Measurements from ENCODE around the gene EIF1. TPM values are rescaled to one million over a fixed set of nuclear protein-coding genes. Genes with fewer than 3 reads are reported as not detected.
A peak's percentile ranks its signal among the peaks of the same experiment; 100 is the strongest.

Gene EIF1
- total and polyA plus RNA-seq, 5 donors from 2014 or later = 1,357 to 2,625 (median 1,546) TPM

DNA sequence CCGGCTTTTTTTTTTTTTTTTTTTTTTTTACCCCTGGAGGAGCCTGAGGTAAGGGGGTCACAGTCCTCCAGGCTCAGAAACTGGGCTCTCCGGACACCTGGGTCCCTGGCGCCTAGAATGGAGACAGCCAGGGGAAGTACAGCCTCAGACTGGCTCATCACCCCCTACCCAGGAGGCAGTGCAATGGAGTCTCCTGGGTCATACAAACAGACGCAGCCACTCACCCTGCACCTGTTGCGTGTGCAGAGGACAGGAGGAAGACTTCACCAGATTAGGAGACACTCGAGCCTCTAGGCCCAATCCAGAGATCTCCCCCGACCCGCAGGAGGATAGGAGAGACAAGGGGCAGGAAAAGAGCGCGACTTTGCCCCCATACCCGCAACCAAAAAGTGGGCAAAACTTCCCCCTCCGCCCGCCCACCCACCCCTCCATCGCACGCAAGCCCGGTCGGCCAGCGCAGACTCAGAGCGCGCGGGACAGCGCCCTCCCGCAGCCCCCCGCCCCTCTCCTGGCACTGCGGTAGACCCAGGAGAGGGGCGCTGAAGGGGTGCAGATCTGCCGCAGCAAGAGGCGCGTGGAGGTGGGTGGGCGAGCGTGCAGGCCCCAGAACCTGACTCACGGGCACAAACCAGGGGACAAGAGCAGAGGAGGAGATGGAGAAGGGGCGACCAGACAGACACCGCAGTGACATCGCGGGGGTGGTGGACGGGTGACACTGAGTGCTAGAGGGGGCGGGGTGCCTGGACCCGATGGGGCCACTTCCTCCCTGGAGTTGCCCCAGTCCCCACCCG lies 44.9 kb downstream of the EIF1 start:
- H3K27me3 Mint-ChIP-seq = peaks cover 67% of the 10 kb centered on the region
- peak overlapping the region in 1 of 3 donors; percentile 77 for H3K27ac Mint-ChIP-seq
- ATAC-seq (ENCODE audit: low read depth in 2 of 2) (no peak), DNase-seq (no peak)
- peak overlapping the region in 2 of 4 donors; percentile 66 to 84 for H3K4me3 Mint-ChIP-seq
- Histone ChIP-seq H3K9me3 (ENCODE audit: control insufficient read depth in 2 of 2, low read length in 2 of 2) (no peaks in the 10 kb centered on the region), H3K4me3 (ENCODE audit: low read depth, low read length) (no peak overlapping the region), H3K27me3 (ENCODE audit: control insufficient read depth, insufficient read depth, low read length) (peaks cover 9% of the 10 kb centered on the region), H3K27ac (ENCODE audit: insufficient read depth, low read length, poor library complexity, severe bottlenecking) (no peak overlapping the region), H3K36me3 (ENCODE audit: control insufficient read depth, insufficient read depth, low read length) (no peaks in the 10 kb centered on the region), H3K4me1 (ENCODE audit: control insufficient read depth, insufficient read depth, low read length, poor library complexity, severe bottlenecking) (peaks cover 15% of the 10 kb centered on the region)
- H3K4me1 Mint-ChIP-seq = peaks cover 0 to 22% (median 9%) of the 10 kb centered on the region in 4 donors
- no peaks in the 10 kb centered on the region for H3K36me3 Mint-ChIP-seq
- peaks cover 0 to 3% (median 0%) of the 10 kb centered on the region in 7 donors for H3K9me3 Mint-ChIP-seq

DNA sequence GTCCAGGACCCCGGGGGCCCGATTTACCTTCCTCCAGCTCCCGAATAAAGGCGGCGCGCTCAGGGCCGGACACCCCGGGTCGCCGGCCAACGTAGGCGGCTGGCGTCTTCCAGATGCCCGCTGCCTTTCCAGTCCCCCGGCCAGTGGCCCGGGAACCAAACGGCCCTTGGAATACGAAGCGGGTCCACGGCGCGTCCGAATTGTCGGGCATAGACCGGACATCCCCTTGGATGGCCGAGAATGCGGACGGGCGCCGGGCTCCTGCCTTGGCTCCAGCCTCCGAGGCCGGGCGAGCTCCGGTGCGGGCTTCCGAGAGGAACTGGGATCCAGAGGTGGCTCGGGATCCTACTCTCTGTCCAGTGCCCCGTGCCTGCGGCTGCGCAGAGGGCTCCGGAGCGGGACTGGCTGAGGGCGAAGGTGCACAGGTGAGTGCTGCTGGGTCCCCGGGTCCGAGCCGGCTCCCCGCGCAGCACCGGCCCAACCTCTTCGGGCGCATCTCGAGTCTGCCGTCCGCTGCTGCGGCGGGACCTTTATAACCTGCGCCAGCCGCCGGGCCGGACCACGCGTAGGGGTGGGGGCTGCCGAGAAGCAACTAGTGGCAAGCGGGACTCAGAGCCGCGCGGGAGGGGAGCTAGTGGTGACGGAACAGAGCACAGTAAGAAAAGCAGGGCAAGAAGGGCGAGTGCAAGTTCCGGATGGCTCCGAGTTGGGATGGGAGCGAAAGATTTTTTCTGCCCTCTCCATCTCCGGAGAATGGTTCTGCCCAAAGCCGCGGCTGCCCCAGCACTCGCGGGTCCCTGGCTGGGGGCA lies 45.7 kb downstream of the EIF1 start, which contains the start of gene HAP1:
Gene HAP1, minus strand, starts transcription at position 505 of the 810 bp plus-strand sequence. Its CDS starts 9 bp downstream, at position 496.
- peak within 1 kb of the TSS in 3 of 4 donors; percentile 47 to 84 (median 66) for H3K4me3 Mint-ChIP-seq
- H3K4me3 ChIP-seq (ENCODE audit: low read depth, low read length) = peak within 1 kb of the TSS; percentile 37
- H3K36me3 Mint-ChIP-seq = no peaks in the 10 kb centered on the region
- H3K27me3 Mint-ChIP-seq = peaks cover 66% of the 10 kb centered on the region
- H3K27ac Mint-ChIP-seq = peak within 1 kb of the TSS in 1 of 3 donors; percentile 77
- ATAC-seq (ENCODE audit: low read depth in 2 of 2) (peak in 1 of 2 donors; percentile 18), DNase-seq (peak in 1 of 3 donors; percentile 23)
- peaks cover 0 to 22% (median 9%) of the 10 kb centered on the region in 4 donors for H3K4me1 Mint-ChIP-seq
- no peak within 1 kb of the TSS for H3K27ac ChIP-seq (ENCODE audit: insufficient read depth, low read length, poor library complexity, severe bottlenecking)
- H3K4me1 ChIP-seq (ENCODE audit: control insufficient read depth, insufficient read depth, low read length, poor library complexity, severe bottlenecking) = peaks cover 15% of the 10 kb centered on the region
- no peaks in the 10 kb centered on the region for H3K9me3 ChIP-seq (ENCODE audit: control insufficient read depth in 2 of 2, low read length in 2 of 2)
- H3K9me3 Mint-ChIP-seq = peaks cover 0 to 3% (median 0%) of the 10 kb centered on the region in 7 donors
- no peaks in the 10 kb centered on the region for H3K36me3 ChIP-seq (ENCODE audit: control insufficient read depth, insufficient read depth, low read length)
- peaks cover 9% of the 10 kb centered on the region for H3K27me3 ChIP-seq (ENCODE audit: control insufficient read depth, insufficient read depth, low read length)

DNA sequence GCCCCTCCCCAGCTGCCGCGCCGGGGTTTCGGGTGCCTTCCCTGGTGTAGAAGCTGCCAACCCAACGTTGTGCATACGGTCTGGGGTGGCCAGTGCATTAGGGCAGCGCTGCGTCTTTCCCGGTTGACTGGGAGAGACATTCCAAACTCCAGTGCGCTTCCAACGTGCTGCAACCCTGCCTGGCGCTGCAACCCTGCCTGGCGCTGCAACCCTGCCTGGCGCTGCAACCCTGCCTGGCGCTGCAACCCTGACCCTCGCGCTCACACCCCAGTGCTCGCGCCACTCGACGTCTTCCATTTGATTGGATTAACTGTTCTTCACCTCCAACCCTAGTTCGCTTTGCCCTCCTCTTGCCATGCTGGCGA lies 46.2 kb downstream of the EIF1 start:
- Mint-ChIP-seq H3K36me3 (no peaks in the 10 kb centered on the region), H3K9me3 (peaks cover 0 to 3% (median 0%) of the 10 kb centered on the region in 7 donors), H3K27ac (no peak overlapping the region), H3K4me1 (peaks cover 0 to 22% (median 9%) of the 10 kb centered on the region in 4 donors), H3K27me3 (peaks cover 66% of the 10 kb centered on the region), H3K4me3 (peak overlapping the region in 3 of 4 donors; percentile 47 to 84 (median 56))
- H3K36me3 ChIP-seq (ENCODE audit: control insufficient read depth, insufficient read depth, low read length) = no peaks in the 10 kb centered on the region
- no peak overlapping the region for H3K27ac ChIP-seq (ENCODE audit: insufficient read depth, low read length, poor library complexity, severe bottlenecking)
- peaks cover 9% of the 10 kb centered on the region for H3K27me3 ChIP-seq (ENCODE audit: control insufficient read depth, insufficient read depth, low read length)
- no peaks in the 10 kb centered on the region for H3K9me3 ChIP-seq (ENCODE audit: control insufficient read depth in 2 of 2, low read length in 2 of 2)
- ATAC-seq (ENCODE audit: low read depth in 2 of 2) = no peak
- peaks cover 15% of the 10 kb centered on the region for H3K4me1 ChIP-seq (ENCODE audit: control insufficient read depth, insufficient read depth, low read length, poor library complexity, severe bottlenecking)
- H3K4me3 ChIP-seq (ENCODE audit: low read depth, low read length) = peak overlapping the region; percentile 37
- DNase-seq = no peak

GRCh38 chr17:41735744-41736143 lies 47.1 kb downstream of the EIF1 start:
- Mint-ChIP-seq H3K27ac (no peak overlapping the region), H3K4me3 (peak overlapping the region in 1 of 4 donors; percentile 32), H3K9me3 (peaks cover 0 to 3% (median 0%) of the 10 kb centered on the region in 7 donors), H3K27me3 (peaks cover 63% of the 10 kb centered on the region), H3K4me1 (peaks cover 0 to 22% (median 9%) of the 10 kb centered on the region in 4 donors), H3K36me3 (no peaks in the 10 kb centered on the region)
- ATAC-seq (ENCODE audit: low read depth in 2 of 2) (no peak), DNase-seq (no peak)
- Histone ChIP-seq H3K9me3 (ENCODE audit: control insufficient read depth in 2 of 2, low read length in 2 of 2) (no peaks in the 10 kb centered on the region), H3K27me3 (ENCODE audit: control insufficient read depth, insufficient read depth, low read length) (peaks cover 9% of the 10 kb centered on the region), H3K4me3 (ENCODE audit: low read depth, low read length) (no peak overlapping the region), H3K27ac (ENCODE audit: insufficient read depth, low read length, poor library complexity, severe bottlenecking) (no peak overlapping the region), H3K36me3 (ENCODE audit: control insufficient read depth, insufficient read depth, low read length) (no peaks in the 10 kb centered on the region), H3K4me1 (ENCODE audit: control insufficient read depth, insufficient read depth, low read length, poor library complexity, severe bottlenecking) (peaks cover 15% of the 10 kb centered on the region)

- no peak for ATAC-seq (ENCODE audit: low read depth in 2 of 2)
- Mint-ChIP-seq H3K4me3 (peak overlapping the region in 2 of 4 donors; percentile 3 to 56), H3K27ac (no peak overlapping the region)
Observed at GRCh38 chr17:41736983-41737679, 48.4 kb downstream of the EIF1 start.

DNA sequence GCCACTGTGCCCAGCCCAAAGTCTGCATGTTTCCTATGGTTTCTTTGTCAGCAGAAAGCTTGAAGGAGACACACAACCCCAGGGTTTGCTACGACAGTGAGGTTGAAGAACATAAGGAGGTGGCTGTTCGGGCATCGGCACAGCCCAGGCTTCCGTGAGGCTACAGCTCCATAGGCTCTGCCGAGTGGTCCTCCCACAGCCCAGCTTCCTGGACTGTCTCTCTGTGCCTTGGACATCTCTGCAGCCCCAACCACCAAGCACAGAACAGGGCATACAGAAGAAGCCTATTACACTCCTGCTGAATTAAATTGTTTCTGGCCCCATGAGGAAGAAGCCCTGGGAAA lies 49.0 kb downstream of the EIF1 start:
- H3K27me3 Mint-ChIP-seq = peaks cover 44% of the 10 kb centered on the region
- peaks cover 0 to 22% (median 3%) of the 10 kb centered on the region in 4 donors for H3K4me1 Mint-ChIP-seq
- DNase-seq (no peak), ATAC-seq (ENCODE audit: low read depth in 2 of 2) (peak in 1 of 2 donors; percentile 8)
- Histone ChIP-seq H3K27ac (ENCODE audit: insufficient read depth, low read length, poor library complexity, severe bottlenecking) (no peak overlapping the region), H3K36me3 (ENCODE audit: control insufficient read depth, insufficient read depth, low read length) (no peaks in the 10 kb centered on the region), H3K27me3 (ENCODE audit: control insufficient read depth, insufficient read depth, low read length) (peaks cover 9% of the 10 kb centered on the region), H3K9me3 (ENCODE audit: control insufficient read depth in 2 of 2, low read length in 2 of 2) (no peaks in the 10 kb centered on the region), H3K4me3 (ENCODE audit: low read depth, low read length) (no peak overlapping the region), H3K4me1 (ENCODE audit: control insufficient read depth, insufficient read depth, low read length, poor library complexity, severe bottlenecking) (peaks cover 15% of the 10 kb centered on the region)
- peaks cover 0 to 3% (median 0%) of the 10 kb centered on the region in 7 donors for H3K9me3 Mint-ChIP-seq
- H3K4me3 Mint-ChIP-seq = peak overlapping the region in 3 of 4 donors; percentile 43 to 59 (median 56)
- H3K36me3 Mint-ChIP-seq = no peaks in the 10 kb centered on the region
- H3K27ac Mint-ChIP-seq = no peak overlapping the region

More at GRCh38 chr17:41736983-41737679, 48.4 kb downstream of the EIF1 start:
- H3K27me3 ChIP-seq (ENCODE audit: control insufficient read depth, insufficient read depth, low read length) = peaks cover 9% of the 10 kb centered on the region
- H3K4me3 ChIP-seq (ENCODE audit: low read depth, low read length) = no peak overlapping the region
- H3K9me3 Mint-ChIP-seq = peaks cover 0 to 3% (median 0%) of the 10 kb centered on the region in 7 donors
- no peak for DNase-seq
- H3K4me1 ChIP-seq (ENCODE audit: control insufficient read depth, insufficient read depth, low read length, poor library complexity, severe bottlenecking) = peaks cover 15% of the 10 kb centered on the region
- peaks cover 0 to 22% (median 6%) of the 10 kb centered on the region in 4 donors for H3K4me1 Mint-ChIP-seq
- no peaks in the 10 kb centered on the region for H3K36me3 ChIP-seq (ENCODE audit: control insufficient read depth, insufficient read depth, low read length)
- no peaks in the 10 kb centered on the region for H3K36me3 Mint-ChIP-seq
- H3K27ac ChIP-seq (ENCODE audit: insufficient read depth, low read length, poor library complexity, severe bottlenecking) = no peak overlapping the region
- H3K27me3 Mint-ChIP-seq = peaks cover 49% of the 10 kb centered on the region
- no peaks in the 10 kb centered on the region for H3K9me3 ChIP-seq (ENCODE audit: control insufficient read depth in 2 of 2, low read length in 2 of 2)

All from CD4-positive, CD25-positive, alpha-beta regulatory T cell (primary cell).